Mucosa of descending colon (tissue), 3 donors: ENCODE results near the gene UST. TPM values are rescaled to one million over a fixed set of nuclear protein-coding genes. Genes with fewer than 3 reads are reported as not detected.

ENCODE experiments used
- ATAC-seq: fragments of 200-7000 bp; cut with Tn5 transposase; one replicate; pipeline ENCODE4 v1.9.1; 2020; ENCODE audit warnings: mild to moderate bottlenecking, moderate library complexity
- DNase-seq, 3 donors: peaks; one replicate each; pipeline ENCODE4 v3.0.0-alpha.2; 2020
- H3K36me3 ChIP-seq: fragments of 200-600 bp; one replicate; pipeline ENCODE4 v1.8.0; 2021; ENCODE audit warnings: low read depth, mild to moderate bottlenecking
- H3K4me1 ChIP-seq: fragments of 200-600 bp; one replicate; pipeline ENCODE4 v1.8.0; 2021; ENCODE audit warnings: low read depth, mild to moderate bottlenecking
- H3K4me3 ChIP-seq: fragments of 200-600 bp; one replicate; pipeline ENCODE4 v1.8.0; 2021; ENCODE audit warnings: mild to moderate bottlenecking
- H3K9me3 ChIP-seq: fragments of 200-600 bp; one replicate; pipeline ENCODE4 v1.8.0; 2021; ENCODE audit warnings: mild to moderate bottlenecking
- intact Hi-C, 2 donors: fragments of 100-400 bp; cut with DNase I in 1 of 2; cut with micrococcal nuclease in 1 of 2; formaldehyde crosslinking; loops; one replicate each; pipeline versions ENCODE4 v1.11.0 to v1.11.1; 2022; cut with DNase I, micrococcal nuclease
- total RNA-seq, 3 donors: library from RNA; stranded (reverse); fragmentation: NEBNext Ultra II Directional in 2 of 3; extraction: Animal tissue kit (Norgen Biotek cat#: 25700) in 2 of 3; gene quantifications; one replicate each; pipeline versions ENCODE4 v1.2.1 to v1.2.4, GENCODE V29; 2021 to 2023
- TF ChIP-seq, protein P1 (sequence below): fragments of 200-600 bp; IDR thresholded peaks from one replicate; pipeline ENCODE4 v1.8.0; 2022; ENCODE audit warnings: antibody characterized with exemption, mild to moderate bottlenecking
- donor health status: DM: no; HTN: no; CAD: no; lungs with moderate emphysema.
- donor health status: DM: no; HTN: no; CAD: no.
- donor health status: DM: no; HTN: yes; CAD: no.

The UST gene
- total RNA-seq, 3 donors from 2014 or later = 1.1 to 16.2 (median 2.1) TPM

GRCh38 chr6:149081281-149081680, 334.5 kb downstream of the UST start:
- TF ChIP-seq, protein P1, sequence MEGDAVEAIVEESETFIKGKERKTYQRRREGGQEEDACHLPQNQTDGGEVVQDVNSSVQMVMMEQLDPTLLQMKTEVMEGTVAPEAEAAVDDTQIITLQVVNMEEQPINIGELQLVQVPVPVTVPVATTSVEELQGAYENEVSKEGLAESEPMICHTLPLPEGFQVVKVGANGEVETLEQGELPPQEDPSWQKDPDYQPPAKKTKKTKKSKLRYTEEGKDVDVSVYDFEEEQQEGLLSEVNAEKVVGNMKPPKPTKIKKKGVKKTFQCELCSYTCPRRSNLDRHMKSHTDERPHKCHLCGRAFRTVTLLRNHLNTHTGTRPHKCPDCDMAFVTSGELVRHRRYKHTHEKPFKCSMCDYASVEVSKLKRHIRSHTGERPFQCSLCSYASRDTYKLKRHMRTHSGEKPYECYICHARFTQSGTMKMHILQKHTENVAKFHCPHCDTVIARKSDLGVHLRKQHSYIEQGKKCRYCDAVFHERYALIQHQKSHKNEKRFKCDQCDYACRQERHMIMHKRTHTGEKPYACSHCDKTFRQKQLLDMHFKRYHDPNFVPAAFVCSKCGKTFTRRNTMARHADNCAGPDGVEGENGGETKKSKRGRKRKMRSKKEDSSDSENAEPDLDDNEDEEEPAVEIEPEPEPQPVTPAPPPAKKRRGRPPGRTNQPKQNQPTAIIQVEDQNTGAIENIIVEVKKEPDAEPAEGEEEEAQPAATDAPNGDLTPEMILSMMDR = no peak
- intact Hi-C loops = loop anchor here in 1 of 2 donors (5.0 kb wide), 1 partner anchor 351 kb away; no protein-coding TSS in a partner anchor

GRCh38 chr6:149082320-149082719, 335.5 kb downstream of the UST start:
- DNase-seq (peak; percentile 62 to 96 (median 78)), ATAC-seq (peak; percentile 90)
- no peak overlapping the region for H3K4me3 ChIP-seq
- intact Hi-C loops = loop anchor here (2.0 to 5.0 kb wide), 2 partner anchors 348 to 350 kb away; no protein-coding TSS in a partner anchor
- TF ChIP-seq, protein P1 = peak; percentile 55
- H3K36me3 ChIP-seq = no peaks in the 10 kb centered on the region
- H3K9me3 ChIP-seq = no peaks in the 10 kb centered on the region
- H3K4me1 ChIP-seq = no peaks in the 10 kb centered on the region

More at GRCh38 chr6:149081281-149081680, 334.5 kb downstream of the UST start:
- ATAC-seq (no peak), DNase-seq (no peak)
- H3K4me3 ChIP-seq = no peak overlapping the region
- H3K4me1 ChIP-seq = no peaks in the 10 kb centered on the region
- no peaks in the 10 kb centered on the region for H3K9me3 ChIP-seq
- no peaks in the 10 kb centered on the region for H3K36me3 ChIP-seq

GRCh38 chr6:149084026-149084425, 337.2 kb downstream of the UST start:
- no peak for ATAC-seq
- H3K36me3 ChIP-seq = no peaks in the 10 kb centered on the region
- no peaks in the 10 kb centered on the region for H3K9me3 ChIP-seq
- H3K4me1 ChIP-seq = no peaks in the 10 kb centered on the region
- DNase-seq = no peak
- H3K4me3 ChIP-seq = no peak overlapping the region
- intact Hi-C loops = loop anchor here in 1 of 2 donors (5.0 kb wide), 1 partner anchor 348 kb away; no protein-coding TSS in a partner anchor
- TF ChIP-seq, protein P1 = no peak

- DNase-seq (no peak), ATAC-seq (no peak)
- Histone ChIP-seq H3K4me3 (no peak overlapping the region), H3K36me3 (no peaks in the 10 kb centered on the region), H3K9me3 (no peaks in the 10 kb centered on the region), H3K4me1 (no peaks in the 10 kb centered on the region)
- intact Hi-C loops = loop anchor here in 1 of 2 donors (5.0 kb wide), 1 partner anchor 347 kb away; no protein-coding TSS in a partner anchor
- TF ChIP-seq, protein P1 = no peak
Measured at GRCh38 chr6:149084808-149085556, 338.2 kb downstream of the UST start.

DNA sequence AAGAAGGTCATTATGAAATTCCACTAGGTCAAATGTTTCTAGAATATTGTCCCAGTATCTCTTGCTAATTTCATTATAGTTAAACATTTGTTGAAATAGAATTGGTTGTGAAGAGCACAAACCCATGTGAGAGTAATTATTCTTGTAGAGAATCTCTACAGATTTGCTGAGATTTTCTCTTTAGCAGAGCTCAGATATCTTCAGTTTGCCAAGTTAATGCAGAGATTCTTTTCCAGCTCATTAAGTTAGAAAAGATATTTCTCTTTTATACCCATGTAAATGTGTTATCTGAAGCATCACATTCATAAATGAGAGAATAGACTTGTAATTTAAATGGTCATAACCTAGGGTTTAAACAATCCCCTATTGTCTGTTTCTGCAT, 338.7 kb downstream of the UST start:
- Histone ChIP-seq H3K9me3 (no peaks in the 10 kb centered on the region), H3K36me3 (no peaks in the 10 kb centered on the region), H3K4me1 (no peaks in the 10 kb centered on the region), H3K4me3 (no peak overlapping the region)
- no peak for DNase-seq
- intact Hi-C loops = no loop called here
- TF ChIP-seq, protein P1 = no peak
- ATAC-seq = no peak
